A549 (cell line): ENCODE measurements around the gene CEP162. TPM values are rescaled to one million over a fixed set of nuclear protein-coding genes. Genes with fewer than 3 reads are reported as not detected.

ENCODE experiments used
- ATAC-seq, 2 experiments: fragments of 200-7000 bp in 1 of 2; fragments of >200 bp in 1 of 2; cut with Nextera tagmentation in 1 of 2; cut with Tn5 transposase in 1 of 2; 3 replicates each; pipeline versions ENCODE4 v1.8.0 to v1.9.1; 2018 to 2020; ENCODE audit warnings: mild to moderate bottlenecking in 1 of 2, moderate library complexity in 1 of 2
- CTCF ChIA-PET: fragments of 300-600 bp; sonication (Branson Sonifier 250); formaldehyde crosslinking; extraction: SDS; loops from one replicate; lab custom pipeline; 2021; ENCODE audit warnings: antibody characterized with exemption, inconsistent platforms; lab: Yijun Ruan, JAX
- POLR2A ChIA-PET: fragments of 350-600 bp; formaldehyde crosslinking; extraction: SDS; loops from one replicate; lab custom pipeline; 2021; ENCODE audit warnings: antibody characterized with exemption, inconsistent platforms; lab: Yijun Ruan, JAX
- DNase-seq, 2 experiments: peaks; one replicate each; pipeline versions ENCODE4 v3.0.0 to v3.0.0-alpha.2; 2011 to 2016; ENCODE audit warnings: low read depth in 1 of 2, low spot score in 1 of 2
- FAIRE-seq: peaks from 2 replicates; lab custom pipeline; 2011; peaks lifted over from hg19 to GRCh38; lab: Jason Lieb, UNC
- H3K27ac ChIP-seq, 2 experiments: fragments of >200 bp; sonication (Bioruptor Twin); formaldehyde crosslinking; 3 replicates each; pipeline ENCODE4 v1.5.1; 2016 to 2017
- H3K4me1 ChIP-seq: fragments of >200 bp; sonication (Bioruptor Twin); formaldehyde crosslinking; 3 replicates; pipeline ENCODE4 v1.6.1; 2016
- H3K4me2 ChIP-seq: fragments of >200 bp; sonication (Bioruptor Twin); formaldehyde crosslinking; 3 replicates; pipeline ENCODE4 v1.6.1; 2016
- H3K4me3 ChIP-seq: fragments of >200 bp; sonication (Bioruptor Twin); formaldehyde crosslinking; 3 replicates; pipeline ENCODE4 v1.5.1; 2016
- H3K9me3 ChIP-seq: fragments of >200 bp; sonication (Bioruptor Twin); formaldehyde crosslinking; 3 replicates; pipeline ENCODE4 v1.6.1; 2016
- ATOH8 ChIP-seq: fragments of 250-450 bp; sonication (Bioruptor Pico); IDR thresholded peaks from 2 replicates; pipeline ENCODE4 v1.5.0; 2020; ENCODE audit warnings: low read depth, mild to moderate bottlenecking, moderate library complexity
- CBX8 ChIP-seq: fragments of 200-600 bp; sonication (generic); IDR thresholded peaks from 2 replicates; pipeline ENCODE4 v1.6.1; 2016
- CEBPB ChIP-seq, 2 experiments: fragments of >200 bp in 1 of 2; sonication (Bioruptor Twin) in 1 of 2; formaldehyde crosslinking in 1 of 2; IDR thresholded peaks; 2 replicates each; pipeline ENCODE4 v1.6.1; 2012 to 2016
- CHD4 ChIP-seq: fragments of 200-600 bp; sonication (generic); IDR thresholded peaks from 2 replicates; pipeline ENCODE4 v1.6.1; 2016; ENCODE audit warnings: antibody characterized with exemption, mild to moderate bottlenecking, borderline replicate concordance
- EHF ChIP-seq: fragments of 250-450 bp; sonication (Bioruptor Pico); IDR thresholded peaks from 2 replicates; pipeline ENCODE4 v1.5.0; 2020; ENCODE audit warnings: mild to moderate bottlenecking
- EHMT2 ChIP-seq: fragments of 200-600 bp; sonication (generic); IDR thresholded peaks from 2 replicates; pipeline ENCODE4 v1.6.1; 2016; ENCODE audit warnings: antibody characterized with exemption, low read depth, mild to moderate bottlenecking, moderate library complexity
- ESRRA ChIP-seq: fragments of 150-350 bp; IDR thresholded peaks from 2 replicates; pipeline ENCODE4 v1.6.1; 2014; ENCODE audit warnings: mild to moderate bottlenecking, low read length, borderline replicate concordance
- FOSB ChIP-seq: fragments of 250-450 bp; sonication (Bioruptor Pico); IDR thresholded peaks from 2 replicates; pipeline ENCODE4 v1.5.0; 2020; ENCODE audit warnings: mild to moderate bottlenecking, moderate library complexity
- FOXS1 ChIP-seq: fragments of 250-450 bp; sonication (Bioruptor Pico); IDR thresholded peaks from 2 replicates; pipeline ENCODE4 v1.5.0; 2020; ENCODE audit warnings: mild to moderate bottlenecking, moderate library complexity
- GATA3 ChIP-seq: IDR thresholded peaks from 2 replicates; pipeline ENCODE4 v1.6.1; 2012; ENCODE audit warnings: borderline replicate concordance
- HES2 ChIP-seq: fragments of >200 bp; sonication (Bioruptor Twin); formaldehyde crosslinking; IDR thresholded peaks from 2 replicates; pipeline ENCODE4 v1.6.1; 2016
- HEYL ChIP-seq: fragments of 250-450 bp; sonication (Bioruptor Pico); IDR thresholded peaks from 2 replicates; pipeline ENCODE4 v1.8.0; 2021; ENCODE audit warnings: mild to moderate bottlenecking, moderate library complexity
- HOXA7 ChIP-seq: fragments of 250-450 bp; sonication (Bioruptor Pico); IDR thresholded peaks from 2 replicates; pipeline ENCODE4 v1.5.0; 2020; ENCODE audit warnings: mild to moderate bottlenecking, moderate library complexity
- HOXB5 ChIP-seq: fragments of 250-450 bp; sonication (Bioruptor Pico); IDR thresholded peaks from 2 replicates; pipeline ENCODE4 v1.5.0; 2020; ENCODE audit warnings: mild to moderate bottlenecking, moderate library complexity
- JUN ChIP-seq, 2 experiments: fragments of >200 bp; sonication (Bioruptor Twin); formaldehyde crosslinking; IDR thresholded peaks; 2 replicates in 1 of 2; 3 replicates in 1 of 2; pipeline ENCODE4 v1.6.1; 2016 to 2017
- MAFK ChIP-seq: fragments of 450-650 bp; IDR thresholded peaks from 2 replicates; pipeline ENCODE4 v1.6.1; 2014; ENCODE audit not compliant: partially characterized antibody
- MAX ChIP-seq: IDR thresholded peaks from 2 replicates; pipeline ENCODE4 v1.6.1; 2012
- MAZ ChIP-seq: fragments of 150-350 bp; IDR thresholded peaks from 2 replicates; pipeline ENCODE4 v1.6.1; 2014; ENCODE audit warnings: antibody characterized with exemption, low read depth, low read length, borderline replicate concordance
- MYC ChIP-seq: IDR thresholded peaks from 2 replicates; pipeline ENCODE4 v1.6.1; 2012; ENCODE audit warnings: mild to moderate bottlenecking, inconsistent platforms, low read length, improper control_type of control experiment, borderline replicate concordance
- NPAS2 ChIP-seq: fragments of 250-450 bp; sonication (Bioruptor Pico); IDR thresholded peaks from 2 replicates; pipeline ENCODE4 v1.8.0; 2022; ENCODE audit warnings: mild to moderate bottlenecking, moderate library complexity, borderline replicate concordance
- NR3C1 ChIP-seq: fragments of >200 bp; sonication (Bioruptor Twin); formaldehyde crosslinking; IDR thresholded peaks from 3 replicates; pipeline ENCODE4 v1.6.1; 2017
- PBX3 ChIP-seq: IDR thresholded peaks from 2 replicates; pipeline ENCODE4 v1.6.1; 2012
- PHF8 ChIP-seq: fragments of 200-600 bp; sonication (generic); IDR thresholded peaks from 2 replicates; pipeline ENCODE4 v1.6.1; 2016; ENCODE audit warnings: low read depth, mild to moderate bottlenecking, antibody characterized with exemption, moderate library complexity, borderline replicate concordance
- POLR2A ChIP-seq: IDR thresholded peaks from 2 replicates; pipeline ENCODE4 v1.6.1; 2012; ENCODE audit warnings: mild to moderate bottlenecking, low read length
- POLR2AphosphoS2 ChIP-seq: conservative IDR thresholded peaks from 2 replicates; pipeline ENCODE4 v1.6.1; 2012; ENCODE audit warnings: low read length, improper control_type of control experiment, inconsistent platforms
- RAD21 ChIP-seq, 2 experiments: fragments of >200 bp in 1 of 2; sonication (Bioruptor Twin) in 1 of 2; formaldehyde crosslinking in 1 of 2; IDR thresholded peaks in 1 of 2; conservative IDR thresholded peaks in 1 of 2; 2 replicates in 1 of 2; 3 replicates in 1 of 2; pipeline ENCODE4 v1.6.1; 2012 to 2018; ENCODE audit warnings: inconsistent platforms in 1 of 2
- REST ChIP-seq: fragments of 200-600 bp; sonication (generic); IDR thresholded peaks from 2 replicates; pipeline ENCODE4 v1.6.1; 2016; ENCODE audit warnings: antibody characterized with exemption, mild to moderate bottlenecking, moderate library complexity
- SMC3 ChIP-seq: fragments of >200 bp; sonication (Bioruptor Twin); formaldehyde crosslinking; IDR thresholded peaks from 3 replicates; pipeline ENCODE4 v1.6.1; 2018; ENCODE audit warnings: inconsistent platforms
- TP53 ChIP-seq: fragments of 250-450 bp; sonication (Bioruptor Pico); IDR thresholded peaks from 2 replicates; pipeline ENCODE4 v1.5.0; 2021; ENCODE audit warnings: mild to moderate bottlenecking, moderate library complexity
- ZC3H11A ChIP-seq: fragments of 450-650 bp; IDR thresholded peaks from 2 replicates; pipeline ENCODE4 v1.6.1; 2014; ENCODE audit warnings: antibody characterized with exemption, mild to moderate bottlenecking
- ZFP36 ChIP-seq: fragments of 450-650 bp; IDR thresholded peaks from 2 replicates; pipeline ENCODE4 v1.6.1; 2014; ENCODE audit warnings: borderline replicate concordance; ENCODE audit not compliant: partially characterized antibody
- ZNF302 ChIP-seq: fragments of 250-450 bp; sonication (Bioruptor Pico); IDR thresholded peaks from 2 replicates; pipeline ENCODE4 v1.9.0; 2021; ENCODE audit warnings: inconsistent platforms, mild to moderate bottlenecking, moderate library complexity
- ZSCAN20 ChIP-seq: fragments of 250-450 bp; sonication (Bioruptor Pico); IDR thresholded peaks from 2 replicates; pipeline ENCODE4 v1.8.0; 2022; ENCODE audit warnings: mild to moderate bottlenecking, moderate library complexity
- WGBS: methylation state at CpG from one replicate; pipeline ENCODE4 v1.1.6; 2017; ENCODE audit errors: missing lambda C conversion rate; 5-methylcytosine and 5-hydroxymethylcytosine counted together
- polyA minus RNA-seq: library from RNA; depleted of rRNA, polyadenylated mRNA; stranded (reverse); fragments of >200 nt; gene quantifications from 2 replicates; pipeline ENCODE4 v1.2.3, GENCODE V29; 2011; rRNA and poly(A)+ RNA removed
- polyA plus RNA-seq, 4 experiments: library from polyadenylated mRNA; depleted of rRNA in 3 of 4; stranded (reverse); fragments of >200 nt; fragmentation: RNase III in 1 of 4; extraction: RNeasy Plus Mini Kit Qiagen cat#74134 plus additional on column Dnase treatment in 1 of 4; gene quantifications; 2 replicates in 3 of 4; 3 replicates in 1 of 4; pipeline ENCODE4 v1.2.3, GENCODE V29; 2011 to 2017

The CEP162 gene
- polyA plus RNA-seq (2011; rRNA removed) (2.3 TPM in 2 replicates), polyA plus RNA-seq (2017; fragmentation: RNase III; extraction: RNeasy Plus Mini Kit Qiagen cat#74134 plus additional on column Dnase treatment) (2.0 to 2.6 TPM (median 2.1 TPM) in 3 replicates), polyA minus RNA-seq (0.63 and 0.87 TPM in 2 replicates)
- 0.35 and 0.49 TPM in 2 replicates for polyA plus RNA-seq (2012; cell fraction: cytosol; rRNA removed)
- 0.32 and 0.33 TPM in 2 replicates for polyA plus RNA-seq (2012; cell fraction: nucleus; rRNA removed)

- Histone ChIP-seq H3K4me1 (0 out of 3 replicates have a peak, but pooled peaks cover 6% of the 10 kb centered on the region), H3K9me3 (no peaks in the 10 kb centered on the region), H3K27ac (peak within 1 kb of the TSS; percentile 87 to 96), H3K4me2 (peak within 1 kb of the TSS; percentile 92), H3K4me3 (peak within 1 kb of the TSS; percentile 96)
- ATAC-seq (peak; percentile 99), DNase-seq (peak; percentile 55 to 81), FAIRE-seq (no peak)
- ChIA-PET CTCF (interaction anchor here (0.6 to 3.1 kb wide), 8 partner anchors 12 to 612 kb away, joined by 3 to 13 read pairs (median 4); no protein-coding TSS in a partner anchor), POLR2A (no interaction called here)
- 1% methylated on average over 37 of the region's 40 CpGs for WGBS
- no peak for TF ChIP-seq ZC3H11A
- no peak for TF ChIP-seq POLR2A
- no peak for TF ChIP-seq HEYL
- TF ChIP-seq EHF = no peak
- TF ChIP-seq MAZ = no peak
- TF ChIP-seq CEBPB (IDR thresholded peaks at IDR 0.05) = peak; percentile 76 to 87
- TF ChIP-seq MAX = peak; percentile 56; the same call in 1 of the 2 replicates
- peak; percentile 42 for TF ChIP-seq SMC3
- no peak for TF ChIP-seq ZSCAN20 (CRISPR knock-in tag)
- TF ChIP-seq HOXB5 (CRISPR knock-in tag) = no peak
- TF ChIP-seq GATA3 = no peak
- no peak for TF ChIP-seq HOXA7 (CRISPR knock-in tag)
- TF ChIP-seq FOXS1 (CRISPR knock-in tag) = no peak
- no peak for TF ChIP-seq CHD4
- TF ChIP-seq EHMT2 = no peak
- no peak for TF ChIP-seq ATOH8 (CRISPR knock-in tag)
- no peak for TF ChIP-seq ZFP36
- peak in 1 of 2 experiments; percentile 14; a peak in 1 of 5 replicates for TF ChIP-seq RAD21 (conservative IDR thresholded peaks at IDR 0.05 in 1 of 2, IDR thresholded peaks at IDR 0.05 in 1 of 2)
- TF ChIP-seq REST = no peak
- no peak for TF ChIP-seq ZNF302 (CRISPR knock-in tag)
- TF ChIP-seq PHF8 = peak; percentile 51
- TF ChIP-seq TP53 (CRISPR knock-in tag) = no peak
- TF ChIP-seq FOSB (CRISPR knock-in tag) = no peak
- TF ChIP-seq POLR2AphosphoS2 = no peak
- TF ChIP-seq PBX3 = no peak
- no peak for TF ChIP-seq HES2
- no peak for TF ChIP-seq MYC
- no peak; the same call in 1 of the 2 replicates for TF ChIP-seq NPAS2
- no peak for TF ChIP-seq MAFK
- TF ChIP-seq ESRRA = no peak
- no peak for TF ChIP-seq CBX8
- peak in 1 of 2 experiments; percentile 53; a peak in 1 of 5 replicates for TF ChIP-seq JUN (IDR thresholded peaks at IDR 0.05)
- no peak for TF ChIP-seq NR3C1
Observed at GRCh38 chr6:84227434-84228197, at the start of gene CEP162. Gene CEP162, minus strand, starts transcription at chr6:84227643. Its CDS starts 1,250 bp downstream, at chr6:84226393.
